SK-N-SH treated with all-trans-retinoic acid at 6 μM for 48 hours (cell line): ENCODE measurements around the gene C1QTNF5.

Experiments
- ATAC-seq: fragments of 200-7000 bp; cut with Tn5 transposase; 3 replicates; pipeline ENCODE4 v1.9.1; 2020; ENCODE audit warnings: mild to moderate bottlenecking, moderate library complexity
- ARNTL ChIP-seq: fragments of 450-650 bp; formaldehyde crosslinking; IDR thresholded peaks from 2 replicates; pipeline ENCODE4 v1.5.0; 2020; ENCODE audit warnings: low read depth, mild to moderate bottlenecking, moderate library complexity, borderline replicate concordance
- BACH2 ChIP-seq: fragments of 250-450 bp; sonication (Bioruptor Pico); IDR thresholded peaks from 2 replicates; pipeline ENCODE4 v1.9.0; 2021; ENCODE audit warnings: mild to moderate bottlenecking, borderline replicate concordance
- CREB5 ChIP-seq: fragments of 250-450 bp; sonication (Bioruptor Pico); IDR thresholded peaks from 2 replicates; pipeline ENCODE4 v1.5.1; 2020; ENCODE audit warnings: low read depth, mild to moderate bottlenecking, moderate library complexity
- CSDC2 ChIP-seq: fragments of 250-450 bp; sonication (Bioruptor Pico); IDR thresholded peaks from 2 replicates; pipeline ENCODE4 v1.5.0; 2020; ENCODE audit warnings: mild to moderate bottlenecking, moderate library complexity
- CSRNP3 ChIP-seq: fragments of 250-450 bp; sonication (Bioruptor Pico); IDR thresholded peaks from 2 replicates; pipeline ENCODE4 v1.5.1; 2021; ENCODE audit warnings: mild to moderate bottlenecking, moderate library complexity
- ESRRG ChIP-seq: fragments of 250-450 bp; sonication (Bioruptor Pico); IDR thresholded peaks from 2 replicates; pipeline ENCODE4 v1.6.1; 2021; ENCODE audit warnings: mild to moderate bottlenecking
- GLIS3 ChIP-seq: fragments of 250-450 bp; sonication (Bioruptor Pico); IDR thresholded peaks from 2 replicates; pipeline ENCODE4 v1.5.0; 2020; ENCODE audit warnings: mild to moderate bottlenecking, moderate library complexity
- ISL1 ChIP-seq: fragments of 250-450 bp; sonication (Bioruptor Pico); IDR thresholded peaks from 2 replicates; pipeline ENCODE4 v2.1.2; 2022; ENCODE audit warnings: mild to moderate bottlenecking, moderate library complexity
- OSR1 ChIP-seq: fragments of 250-450 bp; sonication (Bioruptor Pico); IDR thresholded peaks from 2 replicates; pipeline ENCODE4 v1.8.0; 2022; ENCODE audit warnings: moderate library complexity, mild to moderate bottlenecking, inconsistent platforms
- PPARA ChIP-seq: fragments of 250-450 bp; sonication (Bioruptor Pico); IDR thresholded peaks from 2 replicates; pipeline ENCODE4 v1.5.0; 2020; ENCODE audit warnings: mild to moderate bottlenecking, borderline replicate concordance
- RARB ChIP-seq: fragments of 250-450 bp; sonication (Bioruptor Pico); IDR thresholded peaks from 2 replicates; pipeline ENCODE4 v1.8.0; 2021; ENCODE audit warnings: mild to moderate bottlenecking, moderate library complexity
- SNAI2 ChIP-seq: fragments of 250-450 bp; sonication (Bioruptor Pico); IDR thresholded peaks from 2 replicates; pipeline ENCODE4 v1.5.0; 2020; ENCODE audit warnings: mild to moderate bottlenecking, moderate library complexity
- TOX ChIP-seq: fragments of 250-450 bp; sonication (Bioruptor Pico); IDR thresholded peaks from 2 replicates; pipeline ENCODE4 v1.8.0; 2021; ENCODE audit warnings: mild to moderate bottlenecking, moderate library complexity, borderline replicate concordance
- ZC3H10 ChIP-seq: fragments of 250-450 bp; sonication (Bioruptor Pico); IDR thresholded peaks from 2 replicates; pipeline ENCODE4 v1.5.1; 2021; ENCODE audit warnings: mild to moderate bottlenecking, moderate library complexity
- ZFP3 ChIP-seq: fragments of 250-450 bp; sonication (Bioruptor Pico); IDR thresholded peaks from 2 replicates; pipeline ENCODE4 v1.5.0; 2020; ENCODE audit warnings: mild to moderate bottlenecking, moderate library complexity
- ZFP30 ChIP-seq: fragments of 450-650 bp; formaldehyde crosslinking; IDR thresholded peaks from 2 replicates; pipeline ENCODE4 v1.5.0; 2022; ENCODE audit warnings: mild to moderate bottlenecking, moderate library complexity
- ZNF565 ChIP-seq: fragments of 450-650 bp; formaldehyde crosslinking; conservative IDR thresholded peaks from 2 replicates; pipeline ENCODE4 v1.5.0; 2020; ENCODE audit warnings: low read depth, mild to moderate bottlenecking, moderate library complexity
- ZNF8 ChIP-seq: fragments of 450-650 bp; formaldehyde crosslinking; IDR thresholded peaks from 2 replicates; pipeline ENCODE4 v1.5.0; 2020; ENCODE audit warnings: mild to moderate bottlenecking, moderate library complexity
- TF ChIP-seq, protein P1 (sequence below): fragments of 250-450 bp; sonication (Bioruptor Pico); IDR thresholded peaks from 2 replicates; pipeline ENCODE4 v1.5.0; 2020; ENCODE audit warnings: mild to moderate bottlenecking, moderate library complexity
- TF ChIP-seq, protein P2 (sequence below): fragments of 250-450 bp; sonication (Bioruptor Pico); IDR thresholded peaks from 2 replicates; pipeline ENCODE4 v1.8.0; 2020; ENCODE audit warnings: mild to moderate bottlenecking, moderate library complexity, borderline replicate concordance

C1QTNF5 gene

DNA sequence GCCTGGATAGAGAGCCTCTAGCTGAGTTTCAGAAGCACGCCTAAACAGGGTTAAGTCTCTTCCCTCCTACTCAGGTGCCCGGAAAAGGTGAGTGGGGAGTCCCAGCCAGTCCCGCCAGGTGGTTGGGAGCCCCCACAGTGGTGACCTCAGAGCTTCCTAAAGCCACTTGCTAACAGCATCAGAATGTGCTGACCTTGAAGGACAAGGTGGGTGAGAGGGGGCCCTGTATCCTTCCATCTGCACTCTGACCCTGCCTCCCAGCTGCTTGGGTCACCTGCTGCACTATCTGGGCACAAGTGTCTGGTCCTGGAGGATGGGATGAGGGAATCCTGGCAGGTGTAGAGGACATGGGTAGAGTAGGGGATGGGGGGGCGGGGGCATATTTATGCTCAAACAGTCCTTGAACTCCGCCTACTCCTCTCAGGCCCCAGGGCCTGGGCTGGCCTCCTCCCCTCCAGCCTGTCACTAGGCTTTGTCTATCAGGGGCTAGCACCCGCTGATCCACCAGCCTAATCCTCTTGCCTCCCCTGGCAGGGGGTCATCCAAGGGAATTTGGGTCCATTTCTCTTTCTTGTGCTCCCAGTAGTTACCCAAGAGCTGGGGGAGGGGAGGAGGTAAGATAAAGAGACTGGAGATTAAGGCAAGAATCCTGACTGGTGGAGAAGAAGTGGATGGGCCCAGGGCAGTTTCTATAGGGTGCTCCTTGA, 37.4 kb upstream of the C1QTNF5 start:
- TF ChIP-seq ARNTL (CRISPR knock-in tag) = no peak
- TF ChIP-seq, protein P1, sequence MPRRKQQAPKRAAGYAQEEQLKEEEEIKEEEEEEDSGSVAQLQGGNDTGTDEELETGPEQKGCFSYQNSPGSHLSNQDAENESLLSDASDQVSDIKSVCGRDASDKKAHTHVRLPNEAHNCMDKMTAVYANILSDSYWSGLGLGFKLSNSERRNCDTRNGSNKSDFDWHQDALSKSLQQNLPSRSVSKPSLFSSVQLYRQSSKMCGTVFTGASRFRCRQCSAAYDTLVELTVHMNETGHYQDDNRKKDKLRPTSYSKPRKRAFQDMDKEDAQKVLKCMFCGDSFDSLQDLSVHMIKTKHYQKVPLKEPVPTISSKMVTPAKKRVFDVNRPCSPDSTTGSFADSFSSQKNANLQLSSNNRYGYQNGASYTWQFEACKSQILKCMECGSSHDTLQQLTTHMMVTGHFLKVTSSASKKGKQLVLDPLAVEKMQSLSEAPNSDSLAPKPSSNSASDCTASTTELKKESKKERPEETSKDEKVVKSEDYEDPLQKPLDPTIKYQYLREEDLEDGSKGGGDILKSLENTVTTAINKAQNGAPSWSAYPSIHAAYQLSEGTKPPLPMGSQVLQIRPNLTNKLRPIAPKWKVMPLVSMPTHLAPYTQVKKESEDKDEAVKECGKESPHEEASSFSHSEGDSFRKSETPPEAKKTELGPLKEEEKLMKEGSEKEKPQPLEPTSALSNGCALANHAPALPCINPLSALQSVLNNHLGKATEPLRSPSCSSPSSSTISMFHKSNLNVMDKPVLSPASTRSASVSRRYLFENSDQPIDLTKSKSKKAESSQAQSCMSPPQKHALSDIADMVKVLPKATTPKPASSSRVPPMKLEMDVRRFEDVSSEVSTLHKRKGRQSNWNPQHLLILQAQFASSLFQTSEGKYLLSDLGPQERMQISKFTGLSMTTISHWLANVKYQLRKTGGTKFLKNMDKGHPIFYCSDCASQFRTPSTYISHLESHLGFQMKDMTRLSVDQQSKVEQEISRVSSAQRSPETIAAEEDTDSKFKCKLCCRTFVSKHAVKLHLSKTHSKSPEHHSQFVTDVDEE (CRISPR knock-in tag) = no peak
- ATAC-seq = no peak

- no peak for TF ChIP-seq RARB (CRISPR knock-in tag)
- TF ChIP-seq ISL1 (CRISPR knock-in tag) = no peak
- TF ChIP-seq ZNF565 (CRISPR knock-in tag) = no peak
- TF ChIP-seq CREB5 = no peak
- no peak for TF ChIP-seq BACH2 (CRISPR knock-in tag)
- no peak for TF ChIP-seq ESRRG (CRISPR knock-in tag)
- no peak for TF ChIP-seq ZC3H10 (CRISPR knock-in tag)
- TF ChIP-seq CSRNP3 (CRISPR knock-in tag) = no peak
- no peak for TF ChIP-seq SNAI2 (CRISPR knock-in tag)
- TF ChIP-seq PPARA (CRISPR knock-in tag) = no peak
- no peak for TF ChIP-seq TOX
- TF ChIP-seq, protein P2, sequence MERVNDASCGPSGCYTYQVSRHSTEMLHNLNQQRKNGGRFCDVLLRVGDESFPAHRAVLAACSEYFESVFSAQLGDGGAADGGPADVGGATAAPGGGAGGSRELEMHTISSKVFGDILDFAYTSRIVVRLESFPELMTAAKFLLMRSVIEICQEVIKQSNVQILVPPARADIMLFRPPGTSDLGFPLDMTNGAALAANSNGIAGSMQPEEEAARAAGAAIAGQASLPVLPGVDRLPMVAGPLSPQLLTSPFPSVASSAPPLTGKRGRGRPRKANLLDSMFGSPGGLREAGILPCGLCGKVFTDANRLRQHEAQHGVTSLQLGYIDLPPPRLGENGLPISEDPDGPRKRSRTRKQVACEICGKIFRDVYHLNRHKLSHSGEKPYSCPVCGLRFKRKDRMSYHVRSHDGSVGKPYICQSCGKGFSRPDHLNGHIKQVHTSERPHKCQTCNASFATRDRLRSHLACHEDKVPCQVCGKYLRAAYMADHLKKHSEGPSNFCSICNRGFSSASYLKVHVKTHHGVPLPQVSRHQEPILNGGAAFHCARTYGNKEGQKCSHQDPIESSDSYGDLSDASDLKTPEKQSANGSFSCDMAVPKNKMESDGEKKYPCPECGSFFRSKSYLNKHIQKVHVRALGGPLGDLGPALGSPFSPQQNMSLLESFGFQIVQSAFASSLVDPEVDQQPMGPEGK = no peak
- TF ChIP-seq OSR1 (CRISPR knock-in tag) = no peak
- no peak for TF ChIP-seq ZNF8 (CRISPR knock-in tag)
- TF ChIP-seq CSDC2 (CRISPR knock-in tag) = no peak
- TF ChIP-seq GLIS3 (CRISPR knock-in tag) = no peak
- TF ChIP-seq, all 23 proteins: peak for 0
These were observed 36.6 kb upstream of the C1QTNF5 start for GRCh38 chr11:119377112-119377901.

GRCh38 chr11:119376197-119376847, 35.6 kb upstream of the C1QTNF5 start:
- ATAC-seq = no peak
- TF ChIP-seq, protein P2 = no peak
- TF ChIP-seq ZFP30 (CRISPR knock-in tag) (no peak), ARNTL (CRISPR knock-in tag) (no peak), BACH2 (CRISPR knock-in tag) (no peak), ZNF565 (CRISPR knock-in tag) (no peak), ZFP3 (CRISPR knock-in tag) (no peak)

More at GRCh38 chr11:119377112-119377901, 36.6 kb upstream of the C1QTNF5 start:
- no peak for ATAC-seq
